ENCODE results near the gene TMEM202. TPM values are rescaled to one million over a fixed set of nuclear protein-coding genes. Genes with fewer than 3 reads are reported as not detected.

Gene TMEM202
- total and polyA plus RNA-seq, 2 of the 13 experiments (the other 11 are each of a cell fraction or from before 2014, with no cell fraction given), result not detected

DNA sequence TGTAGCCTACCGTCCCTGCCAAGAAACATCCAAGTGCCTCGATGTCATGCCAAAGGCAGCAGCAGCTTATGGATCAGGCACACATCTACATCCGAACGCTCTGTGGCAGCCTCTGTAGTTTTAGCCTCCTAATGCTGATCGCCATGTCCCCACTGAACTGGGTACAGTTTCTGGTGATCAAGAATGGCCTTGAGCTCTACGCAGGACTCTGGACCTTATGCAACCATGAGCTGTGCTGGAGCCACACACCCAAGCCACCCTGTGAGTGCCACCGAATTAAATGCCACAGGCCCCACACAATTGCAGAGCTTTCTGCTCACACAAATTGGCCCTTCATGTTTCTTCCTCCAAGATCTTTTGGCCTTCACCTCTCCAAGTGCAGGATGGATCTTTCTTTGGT lies 543 bp downstream of the TMEM202 start (continued):
- TF ChIP-seq ZKSCAN8 (CRISPR knock-in tag; IDR thresholded peaks at IDR 0.05; ENCODE audit: borderline replicate concordance) (no peak), ZFP90 (CRISPR knock-in tag; IDR thresholded peaks at IDR 0.05; ENCODE audit: borderline replicate concordance) (no peak), AGO2 (optimal IDR thresholded peaks at IDR 0.05; ENCODE audit: low read depth, low read length) (no peak), ZNF232 (CRISPR knock-in tag; IDR thresholded peaks at IDR 0.05; ENCODE audit: borderline replicate concordance) (no peak), SP2 (CRISPR knock-in tag; IDR thresholded peaks at IDR 0.05) (no peak), MYC (CRISPR knock-in tag; IDR thresholded peaks at IDR 0.05; ENCODE audit: borderline replicate concordance) (no peak; the same call in 1 of the 2 replicates), SP4 (CRISPR knock-in tag; IDR thresholded peaks at IDR 0.05) (no peak), CHCHD3 (CRISPR knock-in tag; IDR thresholded peaks at IDR 0.05) (no peak), STAG1 (CRISPR knock-in tag; IDR thresholded peaks at IDR 0.05) (no peak), PCBP2 (optimal IDR thresholded peaks at IDR 0.05; ENCODE audit: low read depth, low read length, poor library complexity, severe bottlenecking) (no peak), ZFP1 (CRISPR knock-in tag; IDR thresholded peaks at IDR 0.05) (peak; percentile 61; the same call in 1 of the 2 replicates), FOSL2 (CRISPR knock-in tag; IDR thresholded peaks at IDR 0.05) (no peak), FOXM1 (CRISPR knock-in tag; IDR thresholded peaks at IDR 0.05) (no peak), ZNF782 (CRISPR knock-in tag; IDR thresholded peaks at IDR 0.05; ENCODE audit: borderline replicate concordance) (no peak), DMAP1 (CRISPR knock-in tag; IDR thresholded peaks at IDR 0.05) (no peak), ZNF292 (CRISPR knock-in tag; IDR thresholded peaks at IDR 0.05; ENCODE audit: borderline replicate concordance, low read depth) (no peak), FOSL1 (CRISPR knock-in tag; IDR thresholded peaks at IDR 0.05; ENCODE audit: borderline replicate concordance) (no peak), ZNF274 (CRISPR knock-in tag; IDR thresholded peaks at IDR 0.05) (no peak), ZNF652 (CRISPR knock-in tag; IDR thresholded peaks at IDR 0.05; ENCODE audit: borderline replicate concordance, low read depth) (no peak; the same call in 1 of the 2 replicates), PAX8 (CRISPR knock-in tag; IDR thresholded peaks at IDR 0.05; ENCODE audit: borderline replicate concordance) (no peak), ZNF772 (CRISPR knock-in tag; IDR thresholded peaks at IDR 0.05) (peak; percentile 40; the same call in 1 of the 2 replicates), ZNF143 (CRISPR knock-in tag; IDR thresholded peaks at IDR 0.05) (no peak), ZNF501 (CRISPR knock-in tag; IDR thresholded peaks at IDR 0.05) (no peak), ZNF281 (CRISPR knock-in tag; IDR thresholded peaks at IDR 0.05; ENCODE audit: borderline replicate concordance) (no peak), REL (CRISPR knock-in tag; conservative IDR thresholded peaks at IDR 0.05) (no peak), MTF2 (CRISPR knock-in tag; IDR thresholded peaks at IDR 0.05; ENCODE audit: borderline replicate concordance) (no peak)
- TF ChIP-seq, protein P1, sequence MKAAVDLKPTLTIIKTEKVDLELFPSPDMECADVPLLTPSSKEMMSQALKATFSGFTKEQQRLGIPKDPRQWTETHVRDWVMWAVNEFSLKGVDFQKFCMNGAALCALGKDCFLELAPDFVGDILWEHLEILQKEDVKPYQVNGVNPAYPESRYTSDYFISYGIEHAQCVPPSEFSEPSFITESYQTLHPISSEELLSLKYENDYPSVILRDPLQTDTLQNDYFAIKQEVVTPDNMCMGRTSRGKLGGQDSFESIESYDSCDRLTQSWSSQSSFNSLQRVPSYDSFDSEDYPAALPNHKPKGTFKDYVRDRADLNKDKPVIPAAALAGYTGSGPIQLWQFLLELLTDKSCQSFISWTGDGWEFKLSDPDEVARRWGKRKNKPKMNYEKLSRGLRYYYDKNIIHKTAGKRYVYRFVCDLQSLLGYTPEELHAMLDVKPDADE (CRISPR knock-in tag; IDR thresholded peaks at IDR 0.05), result no peak
- TF ChIP-seq, protein P2, sequence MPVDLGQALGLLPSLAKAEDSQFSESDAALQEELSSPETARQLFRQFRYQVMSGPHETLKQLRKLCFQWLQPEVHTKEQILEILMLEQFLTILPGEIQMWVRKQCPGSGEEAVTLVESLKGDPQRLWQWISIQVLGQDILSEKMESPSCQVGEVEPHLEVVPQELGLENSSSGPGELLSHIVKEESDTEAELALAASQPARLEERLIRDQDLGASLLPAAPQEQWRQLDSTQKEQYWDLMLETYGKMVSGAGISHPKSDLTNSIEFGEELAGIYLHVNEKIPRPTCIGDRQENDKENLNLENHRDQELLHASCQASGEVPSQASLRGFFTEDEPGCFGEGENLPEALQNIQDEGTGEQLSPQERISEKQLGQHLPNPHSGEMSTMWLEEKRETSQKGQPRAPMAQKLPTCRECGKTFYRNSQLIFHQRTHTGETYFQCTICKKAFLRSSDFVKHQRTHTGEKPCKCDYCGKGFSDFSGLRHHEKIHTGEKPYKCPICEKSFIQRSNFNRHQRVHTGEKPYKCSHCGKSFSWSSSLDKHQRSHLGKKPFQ (CRISPR knock-in tag; IDR thresholded peaks at IDR 0.05; ENCODE audit: insufficient replicate concordance), result peak; percentile 37

All from HepG2 (cell line).